GM18951 (cell line): ENCODE results near the gene ZSCAN21.

Experiments used
- POLR2A ChIP-seq: IDR thresholded peaks from 4 replicates; pipeline ENCODE4 v1.6.1; 2011; ENCODE audit warnings: mild to moderate bottlenecking; ENCODE audit not compliant: insufficient read length, insufficient read depth; ENCODE audit errors: extremely low read depth
- in situ Hi-C: fragments of 300-500 bp; cut with MboI; formaldehyde crosslinking; loops from one replicate; pipeline ENCODE4 v1.12.0; 2022; ENCODE audit warnings: low sequenced_read_pairs, mixed read lengths, inconsistent platforms; ENCODE audit not compliant: unreplicated experiment

Gene ZSCAN21

GRCh38 chr7:100040575-100040974 is 9.0 kb upstream of the ZSCAN21 start:
- in situ Hi-C loops, result no loop called here
- no peak for TF ChIP-seq POLR2A

GRCh38 chr7:100044718-100045117 is 4.9 kb upstream of the ZSCAN21 start:
- in situ Hi-C loops, result no loop called here
- TF ChIP-seq POLR2A, result no peak

GRCh38 chr7:100048680-100049079 is 894 bp upstream of the ZSCAN21 start:
- no peak for TF ChIP-seq POLR2A
- in situ Hi-C loops, result no loop called here

- TF ChIP-seq POLR2A, result no peak
- in situ Hi-C loops, result no loop called here
Measured at GRCh38 chr7:100051611-100052010, 2.0 kb downstream of the ZSCAN21 start.

- in situ Hi-C loops, result no loop called here
- TF ChIP-seq POLR2A, result no peak
Measured at GRCh38 chr7:100053215-100053614, 3.6 kb downstream of the ZSCAN21 start.

GRCh38 chr7:100057006-100057405 is 7.4 kb downstream of the ZSCAN21 start:
- TF ChIP-seq POLR2A, result no peak
- in situ Hi-C loops, result no loop called here

- in situ Hi-C loops, result no loop called here
- no peak for TF ChIP-seq POLR2A
Measured at GRCh38 chr7:100059251-100059739, 9.7 kb downstream of the ZSCAN21 start.

GRCh38 chr7:100061518-100062193 is 12.1 kb downstream of the ZSCAN21 start:
- in situ Hi-C loops, result no loop called here
- no peak for TF ChIP-seq POLR2A

GRCh38 chr7:100063376-100063775 is 13.8 kb downstream of the ZSCAN21 start:
- in situ Hi-C loops, result no loop called here
- TF ChIP-seq POLR2A, result no peak

- in situ Hi-C loops, result no loop called here
- no peak for TF ChIP-seq POLR2A
Measured at GRCh38 chr7:100064162-100064561, 14.6 kb downstream of the ZSCAN21 start.

- in situ Hi-C loops, result no loop called here
- no peak for TF ChIP-seq POLR2A
Measured at GRCh38 chr7:100065452-100066186, 16.0 kb downstream of the ZSCAN21 start.

- in situ Hi-C loops, result no loop called here
- TF ChIP-seq POLR2A, result no peak
Measured at GRCh38 chr7:100066953-100067352, 17.4 kb downstream of the ZSCAN21 start.

- in situ Hi-C loops, result no loop called here
- TF ChIP-seq POLR2A, result no peak
Measured at GRCh38 chr7:100069991-100070390, 20.4 kb downstream of the ZSCAN21 start.

GRCh38 chr7:100071018-100071723 is 21.6 kb downstream of the ZSCAN21 start:
- no peak for TF ChIP-seq POLR2A
- in situ Hi-C loops, result no loop called here

- in situ Hi-C loops, result no loop called here
- no peak for TF ChIP-seq POLR2A
Measured at GRCh38 chr7:100072462-100072861, 22.9 kb downstream of the ZSCAN21 start.
